ENCODE results near the gene B3GALNT2. TPM values are rescaled to one million over a fixed set of nuclear protein-coding genes. Genes with fewer than 3 reads are reported as not detected.

Gene B3GALNT2
- total and polyA plus RNA-seq, 2 of the 8 experiments (the other 6 are each of a cell fraction or from before 2014, with no cell fraction given) = 15.4 to 39.4 TPM

DNA sequence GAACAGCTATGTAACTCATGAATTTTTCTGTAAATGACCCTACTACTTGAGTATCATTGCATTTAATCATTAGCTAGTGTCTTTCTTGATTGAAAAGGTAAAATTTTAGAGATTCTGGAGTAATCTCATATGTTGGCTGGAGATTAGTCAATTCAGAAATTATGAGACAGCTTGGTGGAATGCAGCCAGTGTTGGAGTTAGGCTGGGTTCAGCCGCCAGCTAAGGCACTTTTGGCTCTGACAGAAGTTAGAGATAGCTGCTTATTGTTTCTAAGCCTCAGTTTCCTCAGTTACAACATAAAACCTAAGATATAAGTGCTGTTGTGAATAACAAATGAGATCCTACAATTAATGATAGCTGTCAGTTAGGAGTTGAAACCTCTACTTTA lies 87.6 kb downstream of the B3GALNT2 start:
- Histone ChIP-seq H3K27ac (ENCODE audit: low read depth, low read length) (no peak overlapping the region), H2BK120ac (replicated peaks; ENCODE audit: low read depth, low read length) (no peak overlapping the region), H3K4me1 (replicated peaks in 1 of 4; ENCODE audit: control insufficient read depth in 3 of 4, insufficient read depth in 4 of 4, low read length in 3 of 4) (no peaks in the 10 kb centered on the region), H2BK12ac (ENCODE audit: low read depth, low read length) (no peak overlapping the region), H3K4me3 (ENCODE audit: extremely low read depth in 1 of 4, insufficient read depth in 2 of 4, low read depth in 3 of 4, low read length in 4 of 4) (no peak overlapping the region), H3K56ac (replicated peaks; ENCODE audit: insufficient read length, low read depth, low read length) (no peak overlapping the region), H2BK5ac (ENCODE audit: low read depth, low read length) (no peak overlapping the region), H3K79me2 (ENCODE audit: control insufficient read depth in 1 of 2, insufficient read depth in 2 of 2, low read length in 2 of 2) (peaks cover 5 to 10% of the 10 kb centered on the region in 2 experiments; a peak in 1 of 4 replicates), H3K36me3 (ENCODE audit: control insufficient read depth in 2 of 4, insufficient read depth in 4 of 4, low read length in 3 of 4) (peaks cover 0 to 5% (median 0%) of the 10 kb centered on the region in 4 experiments; a peak in 2 of 8 replicates), H3K79me1 (ENCODE audit: low read depth, low read length) (peaks cover under 1% of the 10 kb centered on the region; the same call in 1 of the 2 replicates), H2BK15ac (ENCODE audit: low read length) (no peak overlapping the region), H4K91ac (replicated peaks; ENCODE audit: insufficient read length, low read length) (no peak overlapping the region), H3K14ac (ENCODE audit: insufficient read length) (no peak overlapping the region), H3K18ac (ENCODE audit: extremely low read depth, low read length) (no peak overlapping the region), H3K27me3 (replicated peaks in 1 of 4; ENCODE audit: control insufficient read depth in 3 of 4, extremely low read depth in 1 of 4, insufficient read depth in 3 of 4, low read length in 3 of 4) (no peaks in the 10 kb centered on the region), H2BK20ac (ENCODE audit: low read length) (no peak overlapping the region), H2AK5ac (ENCODE audit: low read depth, low read length) (no peak overlapping the region), H4K8ac (ENCODE audit: extremely low read depth, insufficient read depth, low read length) (no peak overlapping the region), H4K20me1 (replicated peaks in 1 of 2; ENCODE audit: control insufficient read depth in 1 of 2, insufficient read depth in 2 of 2, low read length in 2 of 2) (no peaks in the 10 kb centered on the region), H3K4me2 (ENCODE audit: insufficient read depth in 1 of 2, low read depth in 2 of 2, low read length in 2 of 2) (no peak overlapping the region), H3K9me3 (ENCODE audit: insufficient read depth in 2 of 2, low read depth in 1 of 2, low read length in 1 of 2) (no peaks in the 10 kb centered on the region), H3K23ac (ENCODE audit: insufficient read length) (no peak overlapping the region), H4K5ac (ENCODE audit: insufficient read length, low read depth, low read length) (no peak overlapping the region), H2AFZ (ENCODE audit: low read length) (no peak overlapping the region), H3K4ac (replicated peaks; ENCODE audit: insufficient read length, low read depth, low read length) (no peak overlapping the region), H3K9ac (replicated peaks in 1 of 4; ENCODE audit: extremely low read depth in 1 of 4, low read depth in 3 of 4, low read length in 3 of 4) (no peak overlapping the region), H3K23me2 (ENCODE audit: low read depth, low read length) (no peaks in the 10 kb centered on the region)
- ChIA-PET CTCF (ENCODE audit: partially characterized antibody) (interaction anchor here (0.7 to 4.6 kb wide), 52 partner anchors 9 to 700 kb away, joined by 3 to 47 read pairs (median 5); partner anchors contain the start of genes ARID4B and GGPS1), POLR2A (ENCODE audit: partially characterized antibody) (interaction anchor here (0.7 kb wide), 1 partner anchor 224 kb away, joined by 3 read pairs; no protein-coding TSS in a partner anchor)
- FAIRE-seq = no peak
- WGBS, 2 experiments (ENCODE audit: extremely low coverage in 1 of 2, insufficient coverage in 1 of 2, insufficient read length in 1 of 2, insufficient replicate concordance in 2 of 2, low coverage in 1 of 2, low lambda C conversion rate in 2 of 2, missing lambda C conversion rate in 1 of 2) = 88% methylated on average over 1 of the region's 1 CpG; no CpG with 5 or more reads in 1 of the 2 experiments
- no peak for DNase-seq (ENCODE audit: low read depth in 1 of 2, low spot score in 2 of 2)
- TF ChIP-seq RFX5 (IDR thresholded peaks at IDR 0.05; ENCODE audit: borderline replicate concordance, low read depth, low read length) (no peak), FOSL1 (IDR thresholded peaks at IDR 0.05; ENCODE audit: insufficient read depth, low read depth, low read length) (no peak), CHD1 (IDR thresholded peaks at IDR 0.05; ENCODE audit: low read depth, low read length) (no peak), YY1 (IDR thresholded peaks at IDR 0.05; ENCODE audit: low read depth, low read length) (no peak), SUZ12 (IDR thresholded peaks at IDR 0.05; ENCODE audit: low read length) (no peak), TBP (IDR thresholded peaks at IDR 0.05; ENCODE audit: low read depth, low read length) (no peak), KDM4A (IDR thresholded peaks at IDR 0.05; ENCODE audit: low read depth, low read length, severe bottlenecking) (no peak), BCL11A (IDR thresholded peaks at IDR 0.05; ENCODE audit: low read depth in 2 of 2, low read length in 2 of 2) (no peak)

Measured in H1 (cell line).